Endothelial cell of umbilical vein (primary cell): Measurements from ENCODE around the gene C4A. TPM values are rescaled to one million over a fixed set of nuclear protein-coding genes. Genes with fewer than 3 reads are reported as not detected.
"Not testable (repeated sequence)": the region's sequence is repeated elsewhere in the genome, so short reads cannot be mapped to it uniquely, and the experiment has no call there.

Experiments used
- BruUV-seq: library from RNA; stranded (reverse); fragments of 400-500 nt; replicated peaks from 2 replicates; lab custom pipeline; 2021; lab: Mats Ljungman, UMichigan
- CTCF ChIA-PET: fragments of 300-600, 350-600 bp; sonication (Branson Sonifier 250); formaldehyde crosslinking; loops from one replicate; lab custom pipeline; 2021; ENCODE audit warnings: antibody characterized with exemption, inconsistent platforms; lab: Charles Lee
- POLR2A ChIA-PET: fragments of 300-600, 350-600 bp; sonication (Branson Sonifier 250); formaldehyde crosslinking; loops from one replicate; lab custom pipeline; 2021; ENCODE audit warnings: antibody characterized with exemption, inconsistent platforms; lab: Charles Lee
- DNase-seq: peaks from one replicate; pipeline ENCODE4 v3.0.0-alpha.2; 2011; ENCODE audit warnings: low read depth, low spot score
- FAIRE-seq: peaks from 2 replicates; lab custom pipeline; 2011; peaks lifted over from hg19 to GRCh38; lab: Jason Lieb, UNC
- H2AFZ ChIP-seq: 2 replicates; pipeline ENCODE4 v1.6.0; 2012; ENCODE audit warnings: low read depth, low read length, control low read depth, inconsistent platforms
- H3K27ac ChIP-seq: 2 replicates; pipeline ENCODE4 v1.5.1; 2011; ENCODE audit warnings: low read depth, mild to moderate bottlenecking, control low read depth, low read length, moderate library complexity; ENCODE audit not compliant: insufficient read depth
- H3K27me3 ChIP-seq, 2 experiments: 2 replicates each; pipeline versions ENCODE4 v1.6.0 to v1.6.1; 2011; ENCODE audit warnings: low read length in 2 of 2, mixed read lengths in 1 of 2; ENCODE audit not compliant: control insufficient read depth in 2 of 2, insufficient read depth in 2 of 2
- H3K36me3 ChIP-seq, 2 experiments: 2 replicates in 1 of 2; 3 replicates in 1 of 2; pipeline ENCODE4 v1.5.1; 2011; ENCODE audit warnings: low read length in 2 of 2, mild to moderate bottlenecking in 1 of 2, moderate library complexity in 1 of 2; ENCODE audit not compliant: control insufficient read depth in 2 of 2, insufficient read depth in 2 of 2; ENCODE audit errors: extremely low read depth in 1 of 2
- H3K4me1 ChIP-seq: 3 replicates; pipeline ENCODE4 v1.5.1; 2011; ENCODE audit warnings: mild to moderate bottlenecking, low read length; ENCODE audit not compliant: control insufficient read depth, insufficient read depth; ENCODE audit errors: extremely low read depth
- H3K4me2 ChIP-seq: 2 replicates; pipeline ENCODE4 v1.6.1; 2011; ENCODE audit warnings: low read length, control low read depth, mixed read lengths; ENCODE audit not compliant: insufficient read depth
- H3K4me3 ChIP-seq, 3 experiments: fragments of 200-600 bp in 1 of 3; sonication (generic), shearing (Covaris generic) in 1 of 3; replicated peaks in 1 of 3; 2 replicates each; pipeline ENCODE4 v1.5.1; 2011 to 2016; ENCODE audit warnings: control low read depth in 3 of 3, low read length in 3 of 3, mild to moderate bottlenecking in 2 of 3, inconsistent platforms in 1 of 3, low read depth in 1 of 3, moderate library complexity in 1 of 3; ENCODE audit not compliant: insufficient read depth in 1 of 3
- H3K79me2 ChIP-seq: 2 replicates; pipeline ENCODE4 v1.6.0; 2012; ENCODE audit warnings: low read length, inconsistent platforms; ENCODE audit not compliant: control insufficient read depth, insufficient read depth
- H3K9ac ChIP-seq: replicated peaks from 2 replicates; pipeline ENCODE3; 2011; ENCODE audit warnings: low read length, control low read depth; ENCODE audit not compliant: insufficient read depth; ENCODE audit errors: extremely low read depth
- H3K9me1 ChIP-seq: replicated peaks from 3 replicates; pipeline ENCODE4 v1.6.0; 2011; ENCODE audit warnings: mild to moderate bottlenecking, low read length; ENCODE audit not compliant: control insufficient read depth, insufficient read depth; ENCODE audit errors: extremely low read depth
- H3K9me3 ChIP-seq: replicated peaks from 2 replicates; pipeline ENCODE4 v1.5.1; 2012; ENCODE audit warnings: low read length, inconsistent platforms; ENCODE audit not compliant: control insufficient read depth, insufficient read depth
- H4K20me1 ChIP-seq: replicated peaks from 2 replicates; pipeline ENCODE3; 2011; ENCODE audit warnings: mild to moderate bottlenecking, low read length; ENCODE audit not compliant: control insufficient read depth, insufficient read depth; ENCODE audit errors: extremely low read depth
- dilution Hi-C: fragments of 300-500 bp; cut with MboI; formaldehyde crosslinking; loops from one replicate; pipeline ENCODE4 v1.15.0; 2019; ENCODE audit warnings: low sequenced_read_pairs; ENCODE audit not compliant: extremely low pct_ligation_motif_present
- intact Hi-C: fragments of 100-400 bp; cut with micrococcal nuclease; formaldehyde crosslinking; loops from one replicate; pipeline ENCODE4 v1.10.0; 2022
- polyA plus RNA-seq, 4 experiments: library from polyadenylated mRNA; depleted of rRNA in 3 of 4; stranded (reverse) in 3 of 4; unstranded in 1 of 4; fragments of >200 nt; gene quantifications; 2 replicates each; pipeline versions ENCODE4 v1.2.1 to v1.2.3, GENCODE V29; 2011 to 2012; ENCODE audit warnings: missing spikeins in 1 of 4
- total RNA-seq: library from RNA; stranded (reverse); gene quantifications from 2 replicates; pipeline ENCODE4 v1.2.3, GENCODE V29; 2021

Gene C4A
- total and polyA plus RNA-seq, 2 donors (not counting 3 experiments of a cell fraction or from before 2014, with no cell fraction given): 5.2 to 5.7 TPM

- H3K4me2 ChIP-seq, H3K9me1 ChIP-seq, H3K27me3 ChIP-seq, intact Hi-C loops, dilution Hi-C loops, H3K4me3 ChIP-seq, H3K36me3 ChIP-seq, FAIRE-seq, H3K27ac ChIP-seq, DNase-seq, H3K4me1 ChIP-seq, H4K20me1 ChIP-seq, CTCF ChIA-PET, H3K9ac ChIP-seq, H2AFZ ChIP-seq, POLR2A ChIA-PET, H3K9me3 ChIP-seq, BruUV-seq, H3K79me2 ChIP-seq: not testable (repeated sequence)
Measured at GRCh38 chr6:31989363-31989762, 7.5 kb downstream of the C4A start.

- POLR2A ChIA-PET, DNase-seq, H3K4me1 ChIP-seq, BruUV-seq, H3K27ac ChIP-seq, H3K27me3 ChIP-seq, H3K4me2 ChIP-seq, dilution Hi-C loops, H3K36me3 ChIP-seq, intact Hi-C loops, FAIRE-seq, H4K20me1 ChIP-seq, H3K9me1 ChIP-seq, H2AFZ ChIP-seq, CTCF ChIA-PET, H3K4me3 ChIP-seq, H3K9ac ChIP-seq, H3K79me2 ChIP-seq, H3K9me3 ChIP-seq: not testable (repeated sequence)
Measured at GRCh38 chr6:31994421-31994820, 12.6 kb downstream of the C4A start.

GRCh38 chr6:31996385-31996784 lies 14.5 kb downstream of the C4A start:
- H3K4me1 ChIP-seq, H3K9ac ChIP-seq, H3K9me1 ChIP-seq, H3K9me3 ChIP-seq, H3K4me2 ChIP-seq, intact Hi-C loops, H3K4me3 ChIP-seq, H2AFZ ChIP-seq, CTCF ChIA-PET, dilution Hi-C loops, H3K79me2 ChIP-seq, DNase-seq, H3K36me3 ChIP-seq, FAIRE-seq, H3K27me3 ChIP-seq, BruUV-seq, H3K27ac ChIP-seq, POLR2A ChIA-PET, H4K20me1 ChIP-seq: not testable (repeated sequence)

- H3K9ac ChIP-seq, POLR2A ChIA-PET, H3K4me3 ChIP-seq, H3K36me3 ChIP-seq, H3K4me1 ChIP-seq, H3K9me1 ChIP-seq, H4K20me1 ChIP-seq, H3K79me2 ChIP-seq, dilution Hi-C loops, H3K4me2 ChIP-seq, H3K27ac ChIP-seq, DNase-seq, H3K9me3 ChIP-seq, H3K27me3 ChIP-seq, CTCF ChIA-PET, intact Hi-C loops, H2AFZ ChIP-seq, BruUV-seq: not testable (repeated sequence)
- peak; percentile 54 for FAIRE-seq
Measured at GRCh38 chr6:32002546-32003268, 20.9 kb downstream of the C4A start.
